ENCODE data around the gene KRTAP1-4.
"Not testable (repeated sequence)": the region's sequence is repeated elsewhere in the genome, so short reads cannot be mapped to it uniquely, and the experiment has no call there.

The KRTAP1-4 gene

DNA sequence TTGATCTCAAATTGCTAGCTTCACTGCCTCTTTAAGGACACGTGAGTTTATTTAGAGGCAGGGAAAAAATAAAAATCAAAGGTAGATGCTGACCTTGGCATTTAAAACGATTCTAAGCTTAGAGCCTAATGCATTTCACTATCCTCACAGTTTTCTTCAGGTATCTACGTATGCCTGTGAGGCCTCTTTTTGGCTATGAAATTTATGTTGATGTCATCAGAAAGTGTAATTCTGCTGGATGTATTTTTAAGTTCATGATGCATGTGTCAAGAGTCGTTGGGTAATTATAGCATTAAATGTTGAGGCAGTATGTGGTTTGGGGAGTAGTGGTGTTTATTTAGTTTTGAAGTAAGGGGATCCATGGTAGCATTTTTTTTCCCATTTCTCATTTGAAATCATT is 26.1 kb downstream of the KRTAP1-4 start:
- no peak for DNase-seq

DNA sequence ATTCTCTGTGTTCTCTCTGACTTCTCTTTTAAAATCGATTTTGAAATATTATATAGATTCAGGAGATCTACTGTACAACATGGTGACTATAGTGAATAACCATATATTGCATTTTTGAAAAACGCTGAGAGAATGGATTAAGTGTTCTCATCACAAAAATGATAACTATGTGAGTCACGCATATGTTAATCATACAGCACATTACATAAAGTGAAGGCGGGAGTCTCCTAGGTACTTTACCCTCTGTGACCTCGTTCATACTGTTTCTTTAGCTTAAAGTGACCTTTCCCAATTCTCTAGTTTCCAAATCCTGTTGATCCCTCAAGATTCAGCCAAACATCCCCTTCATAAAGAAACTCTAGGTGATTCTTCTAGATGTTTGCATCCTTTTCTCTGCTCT is 27.2 kb downstream of the KRTAP1-4 start:
- DNase-seq: peak; percentile 35

DNA sequence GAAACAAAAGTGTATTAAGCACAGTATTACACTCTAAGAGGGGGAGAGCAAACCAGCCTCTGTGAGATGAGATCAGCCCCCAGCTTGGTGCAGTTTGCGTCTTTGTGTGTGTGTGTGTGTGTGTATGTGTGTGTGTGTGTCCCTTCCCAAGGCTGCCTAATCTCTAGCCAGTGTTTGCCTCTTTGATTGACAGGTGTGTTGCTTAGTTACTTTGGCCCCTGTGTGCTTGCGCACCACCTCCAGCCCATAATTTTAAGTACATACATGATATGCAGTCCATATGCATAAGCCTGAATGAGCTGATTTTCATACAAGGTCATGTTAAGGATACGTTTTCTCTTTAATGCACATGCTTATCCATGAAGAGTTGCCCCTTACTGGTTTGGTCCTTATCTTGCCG is 28.2 kb downstream of the KRTAP1-4 start:
- DNase-seq: no peak

DNA sequence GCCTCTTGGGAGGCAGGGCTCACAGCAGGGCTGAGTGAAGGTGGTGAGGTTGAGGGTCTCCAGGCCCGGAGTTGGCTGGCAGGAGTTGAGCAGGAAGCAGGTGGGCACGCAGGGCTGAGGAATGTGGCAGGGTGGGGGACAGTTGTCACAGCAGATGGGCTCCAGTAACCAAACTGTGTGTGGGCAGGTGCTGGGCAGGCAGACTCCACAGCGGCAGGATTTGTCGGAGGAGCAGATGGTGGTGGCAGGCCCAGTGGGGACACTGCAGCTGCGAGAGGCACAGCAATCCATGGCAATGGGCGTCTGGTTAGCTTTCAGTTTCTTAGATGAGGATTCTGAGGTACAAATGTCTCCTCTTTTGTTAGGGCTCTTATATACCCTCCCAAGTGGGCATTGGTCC is 30.4 kb downstream of the KRTAP1-4 start, which contains the start of gene KRTAP3-2:
Gene KRTAP3-2, minus strand, starts transcription at position 344 of the 400 bp plus-strand sequence. Its CDS starts 53 bp downstream, at position 291.
- not testable (repeated sequence) for DNase-seq

DNA sequence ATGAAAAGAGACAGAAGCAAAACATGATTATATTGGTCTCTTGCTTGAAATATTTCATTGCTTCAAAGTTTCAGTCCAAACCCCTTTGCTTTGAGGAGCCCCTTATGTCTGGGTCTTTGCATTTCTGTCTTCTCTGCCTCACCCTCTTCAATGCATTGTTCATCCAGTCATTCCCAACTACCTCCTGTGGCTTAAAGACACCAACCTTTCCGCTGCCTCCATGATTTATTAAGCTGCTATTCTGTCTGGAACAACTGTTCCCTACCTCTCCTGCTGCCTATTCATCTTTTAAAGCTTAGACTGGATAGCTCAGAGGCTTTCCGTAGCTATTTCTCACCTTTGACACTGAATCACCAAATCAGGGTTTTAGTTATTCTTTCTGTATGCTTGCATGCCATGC is 32.6 kb downstream of the KRTAP1-4 start:
- DNase-seq: no peak

DNA sequence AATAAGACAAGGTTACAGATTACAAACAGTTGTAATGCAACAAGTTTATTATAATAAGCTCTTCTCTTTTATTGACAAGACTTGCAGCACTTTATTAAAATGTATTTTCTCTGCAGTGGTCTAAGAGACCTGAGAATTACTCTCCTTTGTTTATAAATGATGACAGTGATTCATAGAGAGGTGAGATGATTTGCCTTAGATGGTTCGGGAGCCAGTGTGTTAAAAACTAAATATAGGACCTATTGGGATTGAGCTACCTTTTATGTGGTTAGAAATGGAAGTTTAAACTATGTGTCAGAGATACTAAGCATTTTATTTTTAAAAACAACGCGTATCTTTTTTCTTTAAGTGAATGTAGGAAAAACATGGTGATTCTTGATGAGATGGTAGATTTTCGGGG is 33.2 kb downstream of the KRTAP1-4 start:
- DNase-seq: no peak

DNA sequence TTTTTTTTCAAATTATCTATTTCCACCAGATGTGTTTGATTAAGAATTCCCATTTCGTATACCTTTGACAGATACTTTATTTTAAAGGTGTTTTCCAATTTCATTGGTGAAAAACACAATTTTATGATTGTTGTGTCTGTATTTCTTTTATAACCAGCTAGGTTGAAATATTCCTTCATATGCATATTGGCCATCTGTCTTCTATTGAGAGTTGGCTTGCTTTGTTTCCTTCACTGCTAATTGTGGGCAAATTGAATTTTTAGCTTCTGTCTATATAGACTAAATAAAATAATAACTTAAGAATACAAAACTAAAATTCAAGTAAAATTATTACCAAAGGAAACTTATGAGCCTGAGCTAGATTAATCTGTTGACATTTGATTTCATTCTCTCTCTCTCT is 34.9 kb downstream of the KRTAP1-4 start:
- no peak for DNase-seq

DNA sequence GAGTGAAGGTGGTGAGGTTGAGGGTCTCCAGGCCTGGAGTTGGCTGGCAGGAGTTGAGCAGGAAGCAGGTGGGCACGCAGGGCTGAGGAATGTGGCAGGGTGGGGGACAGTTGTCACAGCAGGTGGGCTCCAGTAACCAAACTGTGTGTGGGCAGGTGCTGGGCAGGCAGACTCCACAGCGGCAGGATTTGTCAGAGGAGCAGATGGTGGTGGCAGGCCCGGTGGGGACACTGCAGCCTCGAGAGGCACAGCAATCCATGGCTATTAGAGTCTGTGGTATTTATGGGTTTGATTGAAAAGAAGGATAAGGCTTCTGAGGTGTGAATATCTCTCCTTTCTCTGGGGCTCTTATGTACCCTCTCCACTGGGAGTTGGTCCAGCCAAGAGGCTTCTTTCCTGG is 36.2 kb downstream of the KRTAP1-4 start, which contains the start of gene KRTAP3-3:
Gene KRTAP3-3, minus strand, starts transcription at position 326 of the 400 bp plus-strand sequence. Its CDS starts 67 bp downstream, at position 259.
- no peak for DNase-seq

DNA sequence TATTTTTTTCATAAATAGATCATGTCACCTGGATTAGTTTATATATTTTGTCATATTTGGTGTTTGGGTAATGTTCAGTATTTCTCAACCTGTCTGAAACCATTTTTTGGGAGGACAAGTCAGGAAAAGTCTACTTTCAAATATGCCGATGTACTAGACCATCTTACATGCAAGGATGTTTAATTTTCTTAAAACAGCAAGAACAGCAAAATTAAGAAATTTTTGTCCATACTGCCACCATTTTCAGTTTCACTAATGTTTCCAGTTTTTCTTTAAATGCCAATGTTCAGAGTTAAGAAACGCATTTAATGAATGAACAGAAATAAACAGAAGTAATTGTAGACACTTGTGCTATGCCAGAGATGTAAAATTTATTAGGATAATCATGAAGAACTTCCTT is 36.9 kb downstream of the KRTAP1-4 start:
- DNase-seq: no peak

DNA sequence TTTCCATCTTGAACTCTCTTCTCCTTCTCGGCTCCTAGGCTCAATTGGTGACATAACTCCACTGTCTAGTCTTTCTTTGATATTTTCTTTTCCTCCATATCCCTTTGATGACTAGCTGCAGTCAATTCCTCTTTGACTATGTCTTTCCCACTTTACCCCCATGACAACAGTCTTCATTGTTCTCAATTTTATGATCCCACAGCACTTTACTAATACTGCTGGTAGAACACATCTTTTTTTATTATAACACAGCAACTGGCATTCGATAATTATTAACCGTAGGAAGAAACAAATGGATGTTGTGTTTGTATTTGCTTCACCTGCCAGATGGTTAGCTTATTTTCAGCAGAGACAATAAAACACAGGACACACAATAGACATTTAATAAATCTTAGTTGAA is 37.3 kb downstream of the KRTAP1-4 start:
- no peak for DNase-seq

DNA sequence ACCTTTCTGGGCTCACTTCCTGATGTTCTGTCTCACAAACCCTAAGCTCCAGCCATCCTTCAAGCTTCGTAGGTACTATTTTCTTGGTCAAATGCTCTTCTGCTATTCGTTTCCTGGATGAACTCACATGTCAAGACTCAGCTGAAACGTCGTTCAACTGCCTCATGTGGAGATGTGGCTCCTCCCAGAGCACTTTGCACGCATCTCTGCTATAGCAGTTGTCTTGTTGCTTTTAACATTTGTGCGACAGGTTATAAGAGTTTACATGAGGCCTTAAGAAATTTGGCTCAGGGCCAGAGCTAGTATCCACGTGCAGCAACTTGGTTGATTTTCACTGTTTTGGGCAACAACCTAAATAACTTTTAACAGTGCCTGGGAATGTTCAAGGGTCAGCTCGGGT is 43.1 kb downstream of the KRTAP1-4 start:
- DNase-seq: no peak

DNA sequence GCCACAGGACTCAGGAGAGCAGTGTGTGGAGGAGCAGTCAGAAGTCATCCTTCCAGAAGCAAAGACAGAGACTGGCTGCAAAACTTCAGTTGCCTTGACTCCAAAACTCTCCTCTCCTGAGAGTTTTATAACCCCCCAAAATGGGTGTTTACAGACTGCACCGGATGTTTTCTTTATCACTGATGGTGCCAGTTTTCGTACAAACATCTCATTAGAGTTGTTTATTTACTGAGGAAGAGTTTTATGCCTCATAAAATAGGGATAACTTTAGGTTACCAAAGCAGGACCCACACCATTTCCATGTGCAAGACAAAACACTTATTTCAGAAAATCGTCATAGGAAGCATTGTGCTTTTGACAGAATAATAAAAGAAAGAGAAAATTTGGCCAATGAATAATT is 45.8 kb downstream of the KRTAP1-4 start, which contains the start of gene KRT40:
Gene KRT40, minus strand, starts transcription at position 101 of the 400 bp plus-strand sequence. Its CDS starts 53 bp downstream, at position 48.
- no peak for DNase-seq

DNA sequence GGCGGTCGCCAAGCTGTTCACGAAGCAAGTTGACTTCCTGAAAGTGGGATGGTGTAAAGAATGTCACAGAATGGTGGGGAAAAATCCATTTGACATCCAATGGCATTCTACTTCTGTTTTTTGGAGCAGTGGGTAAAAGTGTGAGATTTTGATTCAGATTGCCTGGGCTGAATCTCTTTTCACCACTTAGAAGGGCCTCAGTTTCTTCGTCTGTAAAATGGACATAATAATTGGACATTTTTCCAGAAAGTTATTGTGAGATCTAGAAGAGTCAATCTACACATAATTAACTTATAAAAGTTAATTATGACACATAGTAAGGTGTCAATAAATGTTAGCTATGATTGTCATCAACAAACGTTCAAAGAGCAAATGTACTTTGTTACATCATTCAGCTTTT is 48.9 kb downstream of the KRTAP1-4 start:
- DNase-seq: no peak

DNA sequence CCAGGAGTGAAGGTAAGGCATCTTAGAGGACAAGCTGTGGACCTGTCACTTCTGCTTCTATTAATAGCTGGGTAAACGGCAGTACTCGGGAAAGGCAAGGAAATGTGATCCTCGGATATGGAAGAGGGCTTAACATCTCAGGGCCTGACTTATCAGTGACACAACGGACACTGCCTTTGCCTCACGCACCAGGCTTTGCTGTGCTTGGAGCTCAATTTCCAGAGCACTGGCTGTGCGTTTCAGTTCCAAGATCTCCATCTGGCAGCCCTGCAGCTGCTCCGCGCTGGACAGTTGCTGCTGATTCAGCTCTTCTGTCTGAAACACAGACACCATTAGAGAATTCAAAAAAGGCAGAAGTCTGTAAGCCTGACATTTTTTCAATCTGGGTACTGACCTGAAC is 49.4 kb downstream of the KRTAP1-4 start:
- peak; percentile 39 for DNase-seq

DNA sequence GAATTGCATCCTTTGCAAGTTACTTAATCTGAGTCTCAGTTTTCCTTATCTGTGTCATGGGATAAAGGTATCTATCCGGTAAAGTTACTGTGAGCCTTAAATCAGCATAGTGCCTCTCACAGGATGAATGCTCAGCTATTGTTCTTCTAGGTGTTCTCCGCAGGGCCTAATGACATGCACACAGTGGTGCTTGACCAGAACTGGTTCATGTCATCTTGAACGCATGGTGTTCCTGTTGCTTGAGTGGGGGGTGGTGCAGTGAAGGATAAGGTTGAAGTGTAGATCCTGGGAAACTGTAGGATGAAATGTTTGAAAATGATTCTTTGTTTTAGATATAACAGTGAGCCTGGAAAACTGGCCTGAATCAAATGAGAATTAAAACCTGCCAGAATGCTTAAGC is 49.9 kb downstream of the KRTAP1-4 start:
- no peak for DNase-seq

Data from fibroblast of skin of scalp (primary cell).